GM21723 (cell line): ENCODE data around the gene GCH1.
"Not testable (repeated sequence)": the region's sequence is repeated elsewhere in the genome, so short reads cannot be mapped to it uniquely, and the experiment has no call there.

ENCODE experiments used
- ATAC-seq: cut with Tn5 transposase; IDR thresholded peaks from one replicate; pipeline ENCODE4 v1.9.1; 2021; ENCODE audit warnings: mild to moderate bottlenecking, moderate library complexity; ENCODE audit not compliant: unreplicated experiment

Gene GCH1

DNA sequence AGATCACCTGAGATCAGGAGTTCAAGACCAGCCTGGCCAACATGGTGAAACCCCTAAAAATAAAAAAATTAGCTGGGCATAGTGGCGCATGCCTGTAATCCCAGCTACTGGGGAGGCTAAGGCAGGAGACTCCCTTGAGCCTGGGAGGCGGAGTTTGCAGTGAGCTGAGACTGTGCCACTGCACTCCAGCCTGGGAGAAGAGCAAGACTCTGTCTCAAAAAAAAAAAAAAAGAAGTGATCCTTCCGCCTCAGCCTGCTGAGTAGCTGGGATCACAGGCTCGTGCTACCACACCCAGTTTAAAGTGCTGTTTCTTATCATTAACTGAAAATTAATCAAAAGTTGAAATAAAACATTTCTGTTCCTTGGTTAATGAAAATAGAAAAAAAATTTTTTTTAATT, 6.3 kb upstream of the GCH1 start:
- not testable (repeated sequence) for ATAC-seq

DNA sequence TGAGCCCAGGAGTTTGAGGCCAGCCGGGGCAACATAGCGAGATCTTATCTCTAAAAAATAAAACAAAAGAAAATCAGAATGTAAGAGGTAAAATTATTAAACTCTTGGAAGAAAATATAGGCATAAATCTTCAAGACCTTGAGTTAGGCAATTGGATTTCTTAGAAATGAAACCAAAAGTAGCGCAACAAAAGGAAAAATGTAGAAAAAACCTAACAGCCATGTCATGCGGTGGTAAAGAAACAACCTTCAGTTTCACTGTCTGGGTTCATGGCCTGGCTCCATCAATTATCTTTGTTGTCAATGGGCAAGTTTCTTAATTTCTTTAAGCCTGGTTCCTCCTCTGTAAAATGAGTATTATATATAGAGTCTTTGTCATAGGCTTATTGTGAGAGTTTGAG, 5.6 kb upstream of the GCH1 start:
- no peak for ATAC-seq

DNA sequence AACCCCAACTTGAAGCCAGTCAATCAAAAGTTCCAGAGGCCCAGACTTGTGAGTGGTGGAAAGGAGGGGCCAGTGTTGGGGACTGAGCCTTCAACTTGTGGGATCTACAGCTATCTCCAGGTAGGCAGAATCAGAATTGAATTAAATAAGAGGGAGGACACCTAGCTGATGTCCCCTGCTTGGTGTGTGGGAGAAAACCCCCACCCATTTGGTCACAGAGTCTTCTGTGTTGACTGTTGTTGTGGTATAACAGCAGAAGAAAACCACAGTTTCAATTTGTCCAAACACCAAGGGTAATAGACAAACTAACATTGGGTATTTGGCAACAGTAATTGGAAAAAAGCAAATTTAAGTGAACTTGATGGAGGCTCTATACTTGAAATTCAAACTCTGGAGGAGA, 3.4 kb upstream of the GCH1 start:
- no peak for ATAC-seq

DNA sequence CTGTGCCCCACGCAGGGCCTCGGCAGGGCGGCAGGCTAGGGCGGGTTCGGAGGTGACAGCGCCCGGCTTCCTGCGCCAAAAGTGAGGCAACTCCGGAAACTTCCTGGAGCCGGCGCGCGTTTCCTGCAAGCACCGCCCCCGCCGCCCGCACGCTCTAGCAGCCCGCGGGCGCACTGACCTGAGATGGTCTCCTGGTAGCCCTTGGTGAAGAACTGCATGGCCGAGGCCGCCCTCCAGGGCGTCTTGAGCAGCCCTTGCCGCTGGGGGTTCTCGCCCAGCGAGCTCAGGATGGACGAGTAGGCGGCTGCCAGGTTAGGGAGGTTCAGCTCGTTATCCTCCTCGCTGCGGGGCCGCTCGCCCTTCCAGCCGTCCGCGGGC, 494 bp downstream of the GCH1 start:
- ATAC-seq: peak; percentile 56

DNA sequence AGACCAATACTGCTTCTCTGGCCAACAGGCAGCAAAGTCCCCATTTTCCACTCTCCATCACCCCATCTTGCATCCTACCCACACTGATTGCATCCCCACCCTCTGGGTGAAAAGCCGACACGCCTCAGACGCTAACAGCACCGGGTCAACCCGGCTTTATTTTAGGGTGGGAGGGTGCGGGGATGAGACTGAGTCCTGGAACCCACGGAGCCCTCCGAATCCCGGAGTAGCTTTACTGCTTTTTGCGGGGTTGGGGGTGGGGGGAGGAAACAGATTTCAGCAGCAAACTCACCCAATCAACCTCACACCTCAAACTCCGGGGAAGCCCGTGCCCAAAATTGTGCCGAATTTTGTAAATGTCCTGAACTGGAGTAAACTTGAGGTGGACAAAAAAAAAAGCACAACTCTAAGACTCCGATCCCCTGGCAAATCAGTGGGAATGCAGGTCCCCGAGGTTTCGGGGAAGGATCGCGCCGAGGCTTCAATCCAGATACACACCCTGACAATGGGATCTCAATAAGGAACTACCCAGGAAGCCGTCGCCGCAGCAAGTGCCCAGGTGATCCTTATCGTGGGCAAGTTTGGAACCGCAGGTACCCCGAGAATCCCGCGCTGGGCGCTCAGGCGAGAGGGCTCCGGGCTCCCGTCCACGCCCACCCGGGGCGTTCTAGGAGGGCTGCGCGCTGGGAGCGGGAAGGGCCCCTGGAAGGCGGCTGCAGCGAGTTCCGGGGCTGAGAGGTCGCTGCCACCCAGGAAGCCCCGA, 1.1 kb downstream of the GCH1 start:
- ATAC-seq: no peak

DNA sequence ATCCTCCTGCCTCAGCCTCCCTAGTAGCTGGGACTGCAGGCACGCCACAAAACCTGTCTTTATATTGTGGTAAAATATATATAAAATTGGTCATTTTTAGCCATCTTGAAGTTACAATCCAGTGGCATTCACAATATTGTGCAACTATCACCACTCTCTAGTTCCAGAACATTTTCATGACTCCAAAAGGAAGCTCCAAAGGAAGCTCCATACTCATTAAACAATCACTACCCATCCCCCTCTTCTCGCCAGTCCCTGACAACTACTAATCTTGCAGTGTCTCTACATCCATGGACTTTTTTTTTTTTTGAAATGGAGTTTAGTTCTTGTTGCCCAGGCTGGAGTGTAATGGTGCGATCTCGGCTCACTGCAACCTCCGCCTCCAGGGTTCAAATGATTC, 3.1 kb downstream of the GCH1 start:
- no peak for ATAC-seq

DNA sequence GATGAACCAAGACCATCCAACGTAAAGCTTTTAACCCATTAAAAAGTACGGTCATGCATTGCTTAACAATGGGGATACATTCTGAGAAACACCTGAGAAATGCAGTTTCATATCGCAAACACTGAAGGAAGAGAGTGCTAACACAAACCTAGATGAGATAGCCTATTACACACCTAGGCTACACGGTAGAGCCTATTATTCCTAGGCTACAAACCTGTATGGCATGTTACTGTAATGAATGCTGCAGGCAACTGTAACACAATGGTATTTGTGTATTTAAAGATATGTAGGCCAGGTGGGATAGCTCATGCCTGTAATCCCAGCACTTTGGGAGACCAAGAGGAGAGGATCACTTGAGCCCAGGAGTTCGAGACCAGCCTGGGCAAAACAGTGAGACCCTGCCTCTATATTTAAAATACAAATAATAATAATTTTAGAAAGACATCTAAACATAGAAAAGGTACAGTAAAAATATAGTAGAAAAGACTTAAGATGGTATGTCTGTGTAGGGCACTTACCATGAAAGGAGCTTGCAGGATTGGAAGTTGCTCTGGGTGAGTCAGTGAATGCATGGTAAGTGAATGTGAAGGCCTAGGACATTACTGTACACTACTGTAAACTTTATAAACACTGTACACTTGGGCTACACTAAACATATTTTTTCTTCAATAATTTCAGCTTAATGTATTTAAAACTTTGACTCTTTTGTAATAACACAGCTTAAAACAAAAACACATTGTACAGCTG, 4.6 kb downstream of the GCH1 start:
- not testable (repeated sequence) for ATAC-seq

DNA sequence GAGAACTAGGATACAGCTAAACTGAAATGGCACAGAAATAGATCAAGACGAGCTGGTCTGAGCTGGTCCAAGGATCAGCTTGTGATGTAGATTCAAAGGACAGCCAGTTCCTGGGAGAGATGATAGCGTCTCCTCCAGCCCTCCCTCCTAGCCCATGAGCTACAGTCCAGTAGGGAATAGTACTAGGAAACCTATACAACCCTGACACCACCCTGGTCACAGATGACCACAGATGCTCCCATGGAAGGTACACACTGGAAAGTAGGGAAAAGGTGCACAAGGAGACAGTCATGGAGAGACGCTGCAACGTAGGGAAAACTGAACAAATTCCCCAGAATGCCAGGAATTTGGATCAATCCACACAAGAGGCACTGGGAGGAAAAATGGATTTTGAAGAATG, 6.9 kb downstream of the GCH1 start:
- no peak for ATAC-seq

DNA sequence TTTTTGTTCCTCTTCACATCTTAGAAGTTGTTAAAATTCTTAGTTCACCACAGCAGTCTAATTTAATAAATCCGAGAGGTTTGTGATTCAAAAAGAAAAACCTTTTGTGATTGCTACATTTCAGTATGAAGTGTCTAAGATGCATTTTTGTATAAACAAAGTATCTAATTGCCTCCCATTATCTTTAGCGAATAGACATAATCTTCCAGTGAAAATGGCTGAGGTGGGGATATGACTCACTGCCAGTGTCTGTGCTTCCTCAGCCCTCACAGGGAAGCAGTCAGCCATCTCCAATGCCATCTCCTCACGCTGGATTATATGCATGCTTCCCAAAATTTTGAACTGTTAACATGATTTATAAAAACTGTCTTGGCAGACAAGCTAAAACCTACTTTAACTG, 7.6 kb downstream of the GCH1 start:
- no peak for ATAC-seq

DNA sequence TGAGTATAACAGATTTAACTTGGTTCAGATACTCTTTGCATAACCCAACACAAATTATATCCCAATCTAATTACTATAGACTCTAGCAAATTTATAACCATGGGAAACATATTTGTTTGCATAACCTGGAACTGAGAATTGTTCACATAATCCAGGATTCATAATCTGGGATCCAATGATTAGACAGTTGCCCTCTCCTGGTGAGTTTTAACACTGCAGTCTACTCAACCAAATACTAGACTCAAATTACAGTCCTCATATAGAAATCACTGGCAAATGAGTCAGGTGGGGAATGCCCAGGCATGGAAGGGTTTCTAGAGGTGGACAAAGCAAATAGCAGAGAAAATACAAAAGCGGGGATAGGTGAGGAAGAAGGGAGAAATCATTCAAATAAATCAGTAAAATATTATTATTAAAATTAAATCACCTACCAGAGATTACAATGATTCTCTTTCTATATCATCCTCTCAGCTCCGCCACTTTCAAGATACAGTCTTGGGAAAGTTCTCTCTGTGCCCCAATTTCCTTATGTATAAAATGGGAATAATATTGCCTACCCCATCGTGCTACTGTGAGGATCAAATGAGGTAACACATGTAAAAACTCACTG, 9.4 kb downstream of the GCH1 start:
- ATAC-seq: no peak

DNA sequence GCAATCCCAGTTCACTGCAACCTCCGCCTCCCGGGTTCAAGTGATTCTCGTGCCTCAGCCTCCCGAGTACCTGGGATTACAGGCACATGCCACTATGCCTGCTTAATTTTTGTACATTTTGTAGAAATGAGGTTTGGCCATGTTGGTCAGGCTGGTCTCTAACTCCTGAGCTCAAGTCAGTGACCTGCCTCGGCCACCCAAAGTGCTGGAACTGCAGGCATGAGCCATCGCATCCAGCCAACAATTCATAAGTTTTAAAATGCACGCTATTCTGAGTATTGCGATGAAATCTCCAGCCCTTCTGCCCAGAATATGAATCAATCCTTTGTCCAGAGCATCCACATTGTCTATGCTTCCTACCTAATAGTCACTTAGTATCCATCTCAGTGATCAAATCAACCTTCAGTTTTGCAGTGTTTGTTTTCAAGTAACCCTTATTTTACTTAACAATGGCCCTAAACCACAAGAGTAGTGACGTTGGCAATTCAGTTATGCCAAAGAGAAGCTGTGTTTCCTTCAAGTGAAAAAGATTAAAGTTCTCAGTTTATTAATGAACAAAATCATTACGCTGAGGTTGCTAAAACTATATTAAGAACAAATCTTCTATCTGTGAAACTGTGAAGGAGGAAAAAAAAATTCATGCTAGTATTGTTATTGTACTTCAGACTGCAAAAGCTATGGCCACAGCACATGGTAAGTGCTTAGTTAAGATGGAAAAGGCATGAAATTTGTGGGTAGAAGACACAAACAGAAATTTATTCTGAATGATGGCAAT, 11.0 kb downstream of the GCH1 start:
- no peak for ATAC-seq

DNA sequence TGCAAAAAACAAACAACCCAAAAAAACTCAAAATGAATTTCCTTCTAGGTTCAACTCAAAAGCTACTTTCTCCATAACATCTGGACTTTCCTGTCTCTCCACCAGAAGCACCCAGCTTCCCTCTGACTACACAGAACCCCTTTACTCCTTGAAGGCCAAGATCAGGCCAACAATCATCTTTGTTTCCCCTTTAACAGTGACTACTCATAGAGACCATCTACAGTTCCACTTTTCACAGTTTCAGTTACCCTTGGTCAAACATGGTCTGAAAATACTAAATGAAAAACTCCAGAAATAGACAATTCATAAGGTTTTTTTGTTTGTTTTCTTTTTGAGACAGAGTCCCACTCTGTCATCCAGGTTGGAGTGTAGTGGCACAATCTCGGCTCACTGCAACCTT, 11.8 kb downstream of the GCH1 start:
- peak; percentile 85 for ATAC-seq

DNA sequence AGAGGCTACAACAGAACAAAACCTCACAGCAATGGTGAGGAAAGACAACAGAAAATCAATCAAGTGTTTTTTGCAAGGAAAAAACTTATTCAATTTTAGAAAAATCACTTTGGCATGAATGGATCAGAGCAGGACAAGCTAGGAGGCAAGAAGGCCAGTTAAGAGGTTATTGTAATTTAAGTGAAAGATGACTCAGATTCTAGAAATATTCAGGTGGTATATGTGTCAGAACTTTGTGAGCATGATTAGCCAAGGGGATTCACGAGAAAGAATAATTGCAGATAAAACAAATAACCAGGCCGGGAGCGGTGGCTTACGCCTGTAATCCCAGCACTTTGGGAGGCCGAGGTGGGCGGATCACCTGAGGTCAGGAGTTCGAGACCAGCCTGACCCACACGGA, 12.7 kb downstream of the GCH1 start:
- ATAC-seq: no peak

DNA sequence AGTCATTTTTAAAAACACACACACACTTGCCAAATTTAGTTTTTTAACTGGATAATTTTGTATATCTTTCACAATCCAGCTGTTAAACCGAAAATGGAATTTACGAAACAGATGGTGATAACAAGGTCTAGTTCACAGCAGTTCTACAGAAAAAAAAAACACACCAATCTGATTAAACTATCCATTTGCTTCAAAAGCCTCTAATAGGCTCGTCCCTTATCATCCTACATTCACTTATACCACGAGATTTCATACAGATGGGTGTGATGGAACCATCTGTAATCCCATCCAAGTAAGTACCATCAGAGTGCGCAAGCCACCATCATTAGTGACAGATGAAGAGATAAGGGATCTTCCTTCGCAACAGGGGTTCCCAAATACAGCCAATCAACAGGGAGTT, 20.1 kb downstream of the GCH1 start:
- no peak for ATAC-seq

DNA sequence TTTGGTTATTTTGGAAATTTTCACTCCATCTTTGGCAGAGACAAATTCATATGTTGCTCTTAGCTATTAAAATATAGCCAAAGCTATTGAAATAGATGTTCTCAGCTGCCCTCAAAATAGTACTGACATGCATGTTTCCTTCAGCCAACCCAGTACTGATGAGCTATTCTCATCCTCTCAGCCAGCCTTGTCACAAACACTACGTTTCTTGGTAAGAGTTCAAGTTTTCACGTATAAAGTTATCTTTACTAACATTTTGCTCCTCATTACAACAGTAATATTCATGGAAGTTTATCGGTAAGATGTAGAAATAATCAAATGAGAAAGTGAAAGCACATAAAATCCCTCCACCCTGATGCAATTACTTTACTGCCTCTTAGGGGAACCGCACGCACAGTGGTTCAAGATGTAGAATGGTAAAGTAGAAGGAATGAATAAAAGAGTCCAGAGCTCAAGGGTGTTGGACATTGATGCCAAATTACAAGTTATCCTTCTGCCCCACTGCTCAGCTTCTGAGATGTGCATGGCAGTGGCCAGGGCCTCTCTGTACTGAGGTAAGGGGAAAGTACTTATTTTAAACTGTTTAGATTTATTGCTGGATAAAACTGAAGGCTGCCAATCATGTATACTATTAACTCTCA, 20.7 kb downstream of the GCH1 start:
- ATAC-seq: peak; percentile 76

DNA sequence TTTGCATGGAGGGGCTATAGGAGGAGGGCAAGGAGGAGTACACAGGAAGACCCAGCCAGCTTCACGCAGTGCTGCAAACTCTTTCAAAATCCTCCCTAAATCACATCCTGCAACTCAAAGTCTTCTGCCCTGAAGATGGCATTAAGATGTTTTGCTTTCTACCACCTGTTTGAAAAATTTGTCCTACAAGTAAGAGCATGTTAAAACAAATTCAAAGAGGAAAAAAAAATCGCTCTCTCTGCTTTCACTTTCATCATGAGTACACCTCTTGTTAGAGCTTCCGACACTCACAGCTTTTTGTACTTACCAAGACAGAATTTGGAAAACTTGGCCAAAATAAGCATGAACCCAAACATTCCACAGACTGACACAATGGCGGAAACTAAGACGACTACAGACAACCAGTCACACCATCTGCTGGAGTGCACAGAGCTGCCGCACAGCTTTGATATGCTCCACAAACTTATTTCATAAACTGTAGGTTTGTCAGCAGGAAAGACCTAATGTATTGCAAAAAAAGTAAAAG, 21.3 kb downstream of the GCH1 start:
- ATAC-seq: peak; percentile 62

DNA sequence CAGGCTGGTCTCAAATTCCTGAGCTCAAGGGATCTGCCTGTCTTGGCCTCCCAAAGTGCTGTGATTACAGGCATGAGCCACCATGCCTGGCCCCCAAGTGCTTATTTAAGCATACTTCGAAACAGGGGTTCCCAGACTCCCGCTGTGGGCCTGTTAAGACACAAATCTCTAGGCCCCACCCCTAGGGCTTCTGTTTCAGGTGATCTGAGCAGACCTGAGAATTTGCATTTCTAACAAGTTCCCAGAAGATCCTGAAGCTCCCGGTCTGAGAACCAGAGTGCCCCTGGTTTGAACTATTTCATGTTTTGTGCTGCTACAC, 25.0 kb downstream of the GCH1 start:
- no peak for ATAC-seq

DNA sequence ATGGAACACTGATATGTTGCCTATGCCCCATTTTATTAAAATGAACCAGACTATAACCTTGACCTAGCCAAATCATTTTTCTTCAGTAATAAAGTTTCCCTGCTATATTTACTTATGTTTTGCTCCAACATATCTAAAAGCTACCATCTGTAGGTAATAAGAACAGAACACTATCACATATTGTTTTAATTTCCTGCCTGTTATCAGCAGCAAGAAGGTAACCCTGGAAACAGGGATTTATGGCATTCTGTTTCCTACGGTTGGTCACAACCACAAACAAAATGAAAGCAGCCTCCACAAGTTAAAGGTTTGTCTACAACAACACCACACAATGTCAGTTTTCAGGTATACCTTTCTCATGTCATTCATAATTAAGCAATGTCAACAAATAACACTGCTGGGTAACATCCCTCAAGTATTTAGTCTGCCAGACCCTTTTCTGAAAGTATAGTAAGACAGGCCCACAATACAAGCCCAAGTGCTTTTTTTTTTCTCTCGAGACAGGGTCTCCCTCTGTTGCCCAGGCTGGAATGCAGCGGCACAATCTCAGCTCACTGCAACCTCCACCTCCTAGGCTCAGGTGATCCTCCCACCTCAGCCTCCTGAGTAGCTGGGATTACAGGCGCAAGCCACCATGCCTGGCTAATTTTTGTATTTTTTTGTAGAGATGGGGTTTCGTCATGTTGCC, 25.5 kb downstream of the GCH1 start:
- no peak for ATAC-seq

DNA sequence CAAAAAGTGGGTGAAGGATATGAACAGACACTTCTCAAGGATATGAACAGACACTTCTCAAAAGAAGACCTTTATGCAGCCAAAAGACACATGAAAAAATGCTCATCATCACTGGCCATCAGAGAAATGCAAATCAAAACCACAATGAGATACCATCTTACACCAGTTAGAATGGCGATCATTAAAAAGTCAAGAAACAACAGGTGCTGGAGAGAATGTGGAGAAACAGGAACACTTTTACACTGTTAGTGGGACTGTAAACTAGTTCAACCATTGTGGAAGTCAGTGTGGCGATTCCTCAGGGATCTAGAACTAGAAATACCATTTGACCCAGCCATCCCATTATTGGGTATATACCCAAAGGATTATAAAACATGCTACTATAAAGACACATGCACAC, 27.0 kb downstream of the GCH1 start:
- ATAC-seq: not testable (repeated sequence)
